Esophagus squamous epithelium (tissue), 4 donors: ENCODE measurements around the gene DYNC1I1.

Experiments used
- POLR2A ChIP-seq, 4 donors: fragments of 450-650 bp; IDR thresholded peaks; one replicate each; pipeline ENCODE4 v1.6.1; 2017; ENCODE audit warnings: antibody characterized with exemption in 4 of 4, mild to moderate bottlenecking in 4 of 4, moderate library complexity in 3 of 4
- TF ChIP-seq, protein P1 (sequence below), 6 experiments: fragments of 450-650 bp in 4 of 6; fragments of 200-600 bp in 2 of 6; sonication (generic) in 2 of 6; IDR thresholded peaks; one replicate each; pipeline ENCODE4 v1.5.1; 2016 to 2019; ENCODE audit warnings: antibody characterized with exemption in 6 of 6, mild to moderate bottlenecking in 4 of 6, moderate library complexity in 4 of 6

DNA sequence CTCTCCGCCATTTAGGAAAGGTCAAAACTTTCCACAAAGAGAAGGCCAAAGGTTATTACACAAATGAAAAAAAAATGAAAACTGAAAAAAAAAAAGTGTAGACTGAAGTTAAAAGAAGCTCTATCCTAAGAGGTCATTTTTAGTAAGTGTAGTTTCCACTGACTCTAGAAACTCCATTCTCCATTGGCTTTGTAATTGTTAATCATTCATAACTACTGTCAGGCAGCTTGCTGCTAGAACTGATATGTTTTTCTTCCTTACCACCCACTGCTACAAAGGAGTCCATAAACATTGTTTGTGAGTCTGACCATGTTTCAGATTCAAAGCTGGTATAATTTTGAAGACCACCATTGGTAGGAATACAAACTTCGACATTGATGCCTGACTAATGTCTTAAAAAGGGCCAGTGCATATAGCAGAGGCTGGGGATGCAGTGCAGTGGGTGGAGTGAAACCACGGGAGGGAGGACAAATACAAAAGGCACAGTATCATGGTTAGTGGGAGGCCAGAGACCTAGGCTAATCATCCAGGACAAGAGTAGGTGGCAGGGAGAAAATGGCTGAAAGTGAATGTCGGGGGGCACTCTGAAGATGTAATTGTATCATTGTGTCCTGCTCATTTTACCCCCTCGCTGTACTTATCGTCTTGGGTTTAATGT is 16.9 kb upstream of the DYNC1I1 start:
- TF ChIP-seq, protein P1, sequence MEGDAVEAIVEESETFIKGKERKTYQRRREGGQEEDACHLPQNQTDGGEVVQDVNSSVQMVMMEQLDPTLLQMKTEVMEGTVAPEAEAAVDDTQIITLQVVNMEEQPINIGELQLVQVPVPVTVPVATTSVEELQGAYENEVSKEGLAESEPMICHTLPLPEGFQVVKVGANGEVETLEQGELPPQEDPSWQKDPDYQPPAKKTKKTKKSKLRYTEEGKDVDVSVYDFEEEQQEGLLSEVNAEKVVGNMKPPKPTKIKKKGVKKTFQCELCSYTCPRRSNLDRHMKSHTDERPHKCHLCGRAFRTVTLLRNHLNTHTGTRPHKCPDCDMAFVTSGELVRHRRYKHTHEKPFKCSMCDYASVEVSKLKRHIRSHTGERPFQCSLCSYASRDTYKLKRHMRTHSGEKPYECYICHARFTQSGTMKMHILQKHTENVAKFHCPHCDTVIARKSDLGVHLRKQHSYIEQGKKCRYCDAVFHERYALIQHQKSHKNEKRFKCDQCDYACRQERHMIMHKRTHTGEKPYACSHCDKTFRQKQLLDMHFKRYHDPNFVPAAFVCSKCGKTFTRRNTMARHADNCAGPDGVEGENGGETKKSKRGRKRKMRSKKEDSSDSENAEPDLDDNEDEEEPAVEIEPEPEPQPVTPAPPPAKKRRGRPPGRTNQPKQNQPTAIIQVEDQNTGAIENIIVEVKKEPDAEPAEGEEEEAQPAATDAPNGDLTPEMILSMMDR (IDR thresholded peaks at IDR 0.05), result no peak
- no peak for TF ChIP-seq POLR2A (IDR thresholded peaks at IDR 0.05)
